ENCODE measurements around the gene ANO8.

ANO8 gene

DNA sequence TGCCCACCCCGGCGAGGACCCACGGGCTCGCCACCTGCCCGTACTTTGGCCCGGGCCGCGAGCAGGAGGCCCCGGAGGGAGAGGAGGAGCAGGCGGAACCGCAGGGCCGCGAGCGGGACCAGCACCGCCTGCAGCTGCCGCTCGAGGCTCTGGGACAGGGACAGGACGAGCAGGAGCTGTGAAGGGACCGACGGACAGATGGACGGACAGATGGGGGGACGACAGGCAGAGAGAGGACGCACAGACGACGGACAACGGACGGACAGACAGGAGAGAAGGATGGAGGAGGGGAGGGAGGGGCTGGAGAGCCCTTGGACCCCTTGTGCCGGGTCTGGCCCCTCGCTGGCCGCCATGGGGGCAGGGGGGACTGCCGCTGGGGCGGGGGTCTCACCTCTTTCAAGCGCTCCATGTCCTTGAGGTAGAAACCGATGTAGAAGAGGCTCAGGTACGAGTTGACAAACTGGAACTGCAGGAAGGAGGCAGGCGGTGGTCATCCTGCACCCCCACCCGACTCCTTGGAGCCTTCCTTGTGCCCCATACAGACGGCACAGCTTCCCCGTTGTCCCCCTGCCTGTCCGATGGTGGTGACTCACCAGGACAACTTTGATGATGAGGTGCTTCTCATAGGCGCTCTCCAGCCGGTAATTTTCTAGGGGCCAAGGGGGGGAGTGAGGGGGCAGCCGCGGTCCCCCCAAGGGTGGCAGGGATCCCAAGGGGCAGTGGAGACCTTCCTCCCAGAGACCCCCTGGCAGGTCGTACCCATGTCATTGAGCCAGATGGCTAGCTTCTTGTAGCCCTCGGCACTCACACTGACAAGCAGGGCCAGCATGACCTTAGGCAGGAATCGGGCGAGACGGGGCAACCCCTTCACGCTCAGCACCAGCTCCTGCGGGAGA lies 5.0 kb downstream of the ANO8 start:
- TF ChIP-seq, protein P1, sequence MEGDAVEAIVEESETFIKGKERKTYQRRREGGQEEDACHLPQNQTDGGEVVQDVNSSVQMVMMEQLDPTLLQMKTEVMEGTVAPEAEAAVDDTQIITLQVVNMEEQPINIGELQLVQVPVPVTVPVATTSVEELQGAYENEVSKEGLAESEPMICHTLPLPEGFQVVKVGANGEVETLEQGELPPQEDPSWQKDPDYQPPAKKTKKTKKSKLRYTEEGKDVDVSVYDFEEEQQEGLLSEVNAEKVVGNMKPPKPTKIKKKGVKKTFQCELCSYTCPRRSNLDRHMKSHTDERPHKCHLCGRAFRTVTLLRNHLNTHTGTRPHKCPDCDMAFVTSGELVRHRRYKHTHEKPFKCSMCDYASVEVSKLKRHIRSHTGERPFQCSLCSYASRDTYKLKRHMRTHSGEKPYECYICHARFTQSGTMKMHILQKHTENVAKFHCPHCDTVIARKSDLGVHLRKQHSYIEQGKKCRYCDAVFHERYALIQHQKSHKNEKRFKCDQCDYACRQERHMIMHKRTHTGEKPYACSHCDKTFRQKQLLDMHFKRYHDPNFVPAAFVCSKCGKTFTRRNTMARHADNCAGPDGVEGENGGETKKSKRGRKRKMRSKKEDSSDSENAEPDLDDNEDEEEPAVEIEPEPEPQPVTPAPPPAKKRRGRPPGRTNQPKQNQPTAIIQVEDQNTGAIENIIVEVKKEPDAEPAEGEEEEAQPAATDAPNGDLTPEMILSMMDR (IDR thresholded peaks at IDR 0.05; ENCODE audit: extremely low read depth, insufficient read depth, missing control alignments) = no peak
- in situ Hi-C loops (cut with MboI; ENCODE audit: low pct_unique_long_range_greater_than_20kb, low sequenced_read_pairs, unreplicated experiment) = no loop called here
- DNase-seq (ENCODE audit: low spot score) = peak; percentile 35

DNA sequence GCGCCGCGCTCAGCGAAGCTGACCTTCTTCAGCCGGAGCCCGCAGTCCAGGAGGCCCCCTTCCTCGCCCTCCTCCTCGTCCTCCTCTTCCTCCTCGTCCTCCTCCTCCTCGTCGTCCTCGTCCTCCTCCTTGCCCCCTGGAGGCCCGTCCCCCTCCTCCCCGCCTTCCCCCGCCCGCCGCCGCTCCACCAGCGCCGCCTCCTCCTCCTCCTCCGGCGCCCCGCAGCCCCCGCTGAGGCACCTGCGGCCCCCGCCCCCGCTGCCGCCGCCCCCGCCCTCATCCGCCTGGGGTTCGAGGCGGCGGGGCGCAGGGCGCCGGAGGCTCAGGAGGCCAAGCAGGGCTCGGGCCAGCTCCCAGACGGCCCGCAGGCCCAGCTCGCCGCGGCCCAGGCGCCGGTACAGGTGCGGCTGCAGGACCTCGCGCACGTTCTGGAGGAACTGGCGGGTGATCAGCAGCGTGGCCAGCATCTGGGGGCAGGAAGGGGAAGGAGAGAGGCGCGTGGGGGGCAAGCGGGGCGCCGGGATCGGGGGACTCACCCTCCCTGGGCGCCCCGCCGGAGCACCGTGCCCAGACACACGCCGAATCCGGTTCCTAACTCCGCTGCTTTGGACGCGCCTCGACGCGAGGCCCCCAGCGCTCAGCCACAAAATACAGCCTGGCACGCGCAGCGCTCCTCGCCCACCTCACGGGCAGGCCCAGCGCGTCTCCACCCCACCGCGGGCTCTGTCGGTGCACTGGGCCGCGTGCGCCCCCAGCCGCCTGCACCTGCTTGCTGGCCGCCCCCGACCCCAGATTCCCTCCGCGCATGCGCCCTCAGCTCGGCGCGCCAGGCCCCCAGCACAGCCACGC lies 5.9 kb downstream of the ANO8 start:
- TF ChIP-seq, protein P1 (IDR thresholded peaks at IDR 0.05; ENCODE audit: extremely low read depth, insufficient read depth, missing control alignments) = no peak
- DNase-seq (ENCODE audit: low spot score) = peak; percentile 73
- in situ Hi-C loops (cut with MboI; ENCODE audit: low pct_unique_long_range_greater_than_20kb, low sequenced_read_pairs, unreplicated experiment) = no loop called here

DNA sequence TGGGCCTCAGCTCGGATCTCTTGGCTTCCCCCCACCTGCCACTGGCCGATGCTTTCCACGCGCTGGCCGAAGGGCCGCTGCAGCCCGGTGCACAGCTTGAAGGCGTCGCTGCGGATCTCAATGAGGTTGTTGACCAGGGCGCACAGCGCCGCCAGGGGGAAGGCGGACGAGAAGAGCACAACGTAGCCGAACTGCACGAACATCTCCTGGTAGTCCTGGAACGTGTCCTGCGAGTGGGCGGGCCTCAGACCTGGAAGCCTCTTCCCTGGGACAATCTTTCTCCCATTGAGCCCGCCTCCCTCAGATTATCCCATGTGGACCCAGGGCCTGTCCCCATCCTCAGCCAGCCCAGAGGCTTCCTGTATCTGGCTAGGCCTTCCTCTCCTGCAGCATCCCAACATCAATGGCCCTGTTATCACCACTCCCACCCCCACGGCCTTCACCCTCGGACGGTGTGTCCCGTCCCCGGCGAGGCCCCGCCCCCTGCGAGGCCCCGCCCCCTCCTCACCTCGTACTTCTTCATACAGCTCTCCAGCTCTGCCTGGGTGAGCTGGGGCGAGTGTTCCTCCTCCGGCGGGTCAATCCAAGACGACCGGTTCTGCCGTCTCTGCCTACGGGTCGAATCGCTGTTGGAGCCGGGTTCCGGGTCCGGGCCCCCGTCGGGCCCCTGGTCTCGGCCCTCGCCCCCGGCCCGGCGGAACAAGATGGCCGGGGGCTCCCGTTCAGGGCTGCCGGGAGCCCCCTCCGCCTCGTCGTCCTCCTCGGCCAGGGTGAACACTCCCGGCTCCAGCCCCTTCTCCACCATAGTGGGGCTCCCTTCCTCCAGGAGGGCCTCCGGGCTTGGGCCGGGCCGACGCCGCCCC lies 6.8 kb downstream of the ANO8 start:
- TF ChIP-seq, protein P1 (IDR thresholded peaks at IDR 0.05; ENCODE audit: extremely low read depth, insufficient read depth, missing control alignments) = no peak
- DNase-seq (ENCODE audit: low spot score) = peak; percentile 90
- in situ Hi-C loops (cut with MboI; ENCODE audit: low pct_unique_long_range_greater_than_20kb, low sequenced_read_pairs, unreplicated experiment) = no loop called here

DNA sequence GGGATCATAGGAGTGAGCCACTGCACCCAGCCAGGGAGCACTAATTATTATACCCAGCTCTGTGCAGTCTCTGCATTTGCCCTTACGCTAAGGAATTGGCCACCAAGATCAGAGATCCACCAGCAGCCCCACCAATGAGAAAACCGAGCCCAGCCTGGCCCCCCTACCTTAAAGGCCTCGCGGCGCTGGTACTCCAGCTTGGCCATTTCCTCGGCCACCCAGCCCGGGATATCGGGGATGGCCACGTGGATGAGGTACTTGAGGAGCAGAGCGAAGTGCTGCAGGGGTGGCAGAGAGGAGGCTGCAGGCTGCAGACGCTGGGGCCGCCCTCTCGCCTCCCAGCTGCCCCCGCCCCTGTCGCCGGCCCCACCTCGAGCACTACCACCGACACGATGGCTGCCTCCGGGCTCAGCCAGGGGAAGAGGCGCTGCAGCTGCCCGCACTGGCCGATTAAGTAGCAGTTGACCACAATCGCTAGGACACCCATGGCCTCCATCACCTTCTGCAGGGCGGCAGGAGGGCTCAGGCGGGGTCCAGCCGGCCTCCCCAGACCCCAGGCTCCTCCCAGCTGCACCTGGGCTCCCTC lies 7.5 kb downstream of the ANO8 start:
- in situ Hi-C loops (cut with MboI; ENCODE audit: low pct_unique_long_range_greater_than_20kb, low sequenced_read_pairs, unreplicated experiment) = no loop called here
- TF ChIP-seq, protein P1 (IDR thresholded peaks at IDR 0.05; ENCODE audit: extremely low read depth, insufficient read depth, missing control alignments) = no peak
- peak; percentile 32 for DNase-seq (ENCODE audit: low spot score)

DNA sequence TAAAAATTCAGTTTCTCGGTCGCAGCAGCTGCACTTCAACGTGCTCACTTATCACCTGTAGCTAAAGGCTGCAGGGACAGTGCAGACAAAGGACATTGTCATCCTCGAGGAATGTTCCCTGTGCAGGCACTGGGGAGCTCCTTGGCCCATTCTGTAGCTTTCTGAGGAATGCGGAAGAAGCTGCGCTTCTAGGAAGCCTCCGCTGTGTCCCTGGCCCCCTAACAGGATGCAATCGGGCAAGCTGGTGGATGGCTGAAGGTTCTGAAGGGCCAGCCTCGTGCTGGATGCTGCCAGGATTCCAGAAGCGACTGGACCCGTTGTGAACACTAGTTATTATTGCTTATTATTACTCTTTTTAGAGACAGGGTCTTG lies 8.1 kb downstream of the ANO8 start:
- in situ Hi-C loops (cut with MboI; ENCODE audit: low pct_unique_long_range_greater_than_20kb, low sequenced_read_pairs, unreplicated experiment) = no loop called here
- TF ChIP-seq, protein P1 (IDR thresholded peaks at IDR 0.05; ENCODE audit: extremely low read depth, insufficient read depth, missing control alignments) = no peak
- no peak for DNase-seq (ENCODE audit: low spot score)

All from GM13977 (cell line).